Loucy (cell line): ENCODE measurements around the gene ACTA1.
"Not testable (repeated sequence)": the region's sequence is repeated elsewhere in the genome, so short reads cannot be mapped to it uniquely, and the experiment has no call there.

Source experiments
- H2AFZ ChIP-seq: fragments of 200-600 bp; sonication (generic); 2 replicates; pipeline ENCODE4 v1.6.0; 2016; ENCODE audit warnings: antibody characterized with exemption, mild to moderate bottlenecking, low read length, moderate library complexity
- H3F3A ChIP-seq: fragments of 200-600 bp; 2 replicates; pipeline ENCODE4 v1.6.0; 2016; ENCODE audit warnings: antibody characterized with exemption, low read depth, mild to moderate bottlenecking
- H3K27me3 ChIP-seq: fragments of 200-600 bp; sonication (generic); 2 replicates; pipeline ENCODE4 v1.6.1; 2014; ENCODE audit warnings: low read length, mild to moderate bottlenecking; ENCODE audit not compliant: insufficient read depth, poor library complexity, severe bottlenecking
- H3K36me3 ChIP-seq: fragments of 200-600 bp; sonication (generic); 2 replicates; pipeline ENCODE4 v1.6.1; 2016; ENCODE audit warnings: low read length; ENCODE audit not compliant: insufficient read depth
- H3K4me1 ChIP-seq: fragments of 200-600 bp; sonication (generic); 2 replicates; pipeline ENCODE4 v1.5.1; 2014; ENCODE audit warnings: low read length, mild to moderate bottlenecking; ENCODE audit not compliant: insufficient read depth, poor library complexity, severe bottlenecking
- H3K4me2 ChIP-seq: fragments of 200-600 bp; sonication (generic); 2 replicates; pipeline ENCODE4 v1.6.0; 2014; ENCODE audit warnings: antibody characterized with exemption, low read length, low read depth, mild to moderate bottlenecking; ENCODE audit not compliant: poor library complexity, severe bottlenecking
- H3K4me3 ChIP-seq: fragments of 200-600 bp; sonication (generic); 2 replicates; pipeline ENCODE4 v1.5.1; 2014; ENCODE audit warnings: low read length, mild to moderate bottlenecking, mixed read lengths; ENCODE audit not compliant: poor library complexity, severe bottlenecking
- H3K79me2 ChIP-seq: fragments of 200-600 bp; sonication (generic); 2 replicates; pipeline ENCODE4 v1.6.1; 2014; ENCODE audit warnings: low read length; ENCODE audit not compliant: insufficient read depth
- H3K9ac ChIP-seq: fragments of 200-600 bp; sonication (generic); 2 replicates; pipeline ENCODE4 v1.6.0; 2014; ENCODE audit warnings: mild to moderate bottlenecking, low read depth, low read length, moderate library complexity; ENCODE audit not compliant: poor library complexity, severe bottlenecking
- H3K9me2 ChIP-seq: fragments of 200-600 bp; sonication (generic); replicated peaks from 2 replicates; pipeline ENCODE4 v1.6.1; 2016; ENCODE audit warnings: low read depth, low read length, mixed read lengths
- H3K9me3 ChIP-seq: fragments of 200-600 bp; sonication (generic); 2 replicates; pipeline ENCODE4 v1.6.1; 2014; ENCODE audit warnings: mild to moderate bottlenecking, antibody characterized with exemption, low read length, low read depth; ENCODE audit not compliant: insufficient read depth
- H4K20me1 ChIP-seq: fragments of 200-600 bp; sonication (generic); 2 replicates; pipeline ENCODE4 v1.6.0; 2014; ENCODE audit warnings: antibody characterized with exemption, low read length, mild to moderate bottlenecking; ENCODE audit not compliant: insufficient read depth, poor library complexity, severe bottlenecking
- CTCF ChIP-seq: fragments of 200-600 bp; sonication (generic); conservative IDR thresholded peaks from 2 replicates; pipeline ENCODE4 v1.5.1; 2014; ENCODE audit warnings: mild to moderate bottlenecking, antibody characterized with exemption, low read length
- EZH2phosphoT487 ChIP-seq: fragments of 200-600 bp; IDR thresholded peaks from 2 replicates; pipeline ENCODE4 v1.6.1; 2018; ENCODE audit warnings: antibody characterized with exemption, mild to moderate bottlenecking, moderate library complexity, borderline replicate concordance

The ACTA1 gene

GRCh38 chr1:229479660-229480399, 45.9 kb upstream of the ACTA1 start:
- Histone ChIP-seq H3K79me2 (no peaks in the 10 kb centered on the region), H3K4me3 (no peak overlapping the region), H4K20me1 (no peaks in the 10 kb centered on the region), H3K4me2 (no peak overlapping the region), H3K9me2 (no peaks in the 10 kb centered on the region), H3K36me3 (peaks cover 69% of the 10 kb centered on the region; the same call in 1 of the 2 replicates), H3K27me3 (no peaks in the 10 kb centered on the region), H3K4me1 (no peaks in the 10 kb centered on the region), H3K9me3 (no peaks in the 10 kb centered on the region), H2AFZ (no peak overlapping the region), H3F3A (no peaks in the 10 kb centered on the region), H3K9ac (no peak overlapping the region)
- TF ChIP-seq CTCF (no peak), EZH2phosphoT487 (no peak)

GRCh38 chr1:229478852-229479251, 45.0 kb upstream of the ACTA1 start:
- Histone ChIP-seq H3F3A (no peaks in the 10 kb centered on the region), H3K36me3 (peaks cover 72% of the 10 kb centered on the region; the same call in 1 of the 2 replicates), H3K9me2 (no peaks in the 10 kb centered on the region), H4K20me1 (no peaks in the 10 kb centered on the region), H3K79me2 (no peaks in the 10 kb centered on the region), H3K4me3 (no peak overlapping the region), H3K9me3 (no peaks in the 10 kb centered on the region), H3K4me2 (no peak overlapping the region), H2AFZ (no peak overlapping the region), H3K9ac (no peak overlapping the region), H3K27me3 (no peaks in the 10 kb centered on the region), H3K4me1 (no peaks in the 10 kb centered on the region)
- TF ChIP-seq CTCF (no peak), EZH2phosphoT487 (no peak)

- peaks cover 63% of the 10 kb centered on the region; the same call in 1 of the 2 replicates for H3K36me3 ChIP-seq
- H3F3A ChIP-seq, H2AFZ ChIP-seq: not testable (repeated sequence)
Measured at GRCh38 chr1:229475859-229476258, 42.0 kb upstream of the ACTA1 start.

GRCh38 chr1:229474509-229474908, 40.6 kb upstream of the ACTA1 start:
- peaks cover 70% of the 10 kb centered on the region; the same call in 1 of the 2 replicates for H3K36me3 ChIP-seq
- no peaks in the 10 kb centered on the region for H3F3A ChIP-seq
- no peak for TF ChIP-seq CTCF
- no peak for TF ChIP-seq EZH2phosphoT487
- H3K79me2 ChIP-seq = no peaks in the 10 kb centered on the region
- no peaks in the 10 kb centered on the region for H3K9me3 ChIP-seq
- H3K4me1 ChIP-seq = no peaks in the 10 kb centered on the region
- no peaks in the 10 kb centered on the region for H3K9me2 ChIP-seq
- H3K4me3 ChIP-seq = no peak overlapping the region
- H3K27me3 ChIP-seq = no peaks in the 10 kb centered on the region
- no peak overlapping the region for H3K9ac ChIP-seq
- no peak overlapping the region for H3K4me2 ChIP-seq
- H4K20me1 ChIP-seq = no peaks in the 10 kb centered on the region
- no peak overlapping the region for H2AFZ ChIP-seq

More at GRCh38 chr1:229475859-229476258, 42.0 kb upstream of the ACTA1 start:
- H3K4me2 ChIP-seq, H3K4me3 ChIP-seq, H3K9me2 ChIP-seq, H3K79me2 ChIP-seq, H4K20me1 ChIP-seq, H3K27me3 ChIP-seq, H3K4me1 ChIP-seq, H3K9me3 ChIP-seq, H3K9ac ChIP-seq: not testable (repeated sequence)
